HG03280 (cell line): Measurements from ENCODE around the gene LRRTM4.
"Not testable (repeated sequence)": the region's sequence is repeated elsewhere in the genome, so short reads cannot be mapped to it uniquely, and the experiment has no call there.

Experiments used
- ATAC-seq: cut with Tn5 transposase; IDR thresholded peaks from one replicate; pipeline ENCODE4 v1.9.1; 2021; ENCODE audit warnings: mild to moderate bottlenecking, moderate library complexity; ENCODE audit not compliant: unreplicated experiment

LRRTM4 gene

GRCh38 chr2:76928026-76928425 is 594.1 kb downstream of the LRRTM4 start:
- no peak for ATAC-seq

GRCh38 chr2:76921006-76921405 is 601.2 kb downstream of the LRRTM4 start:
- ATAC-seq = no peak

DNA sequence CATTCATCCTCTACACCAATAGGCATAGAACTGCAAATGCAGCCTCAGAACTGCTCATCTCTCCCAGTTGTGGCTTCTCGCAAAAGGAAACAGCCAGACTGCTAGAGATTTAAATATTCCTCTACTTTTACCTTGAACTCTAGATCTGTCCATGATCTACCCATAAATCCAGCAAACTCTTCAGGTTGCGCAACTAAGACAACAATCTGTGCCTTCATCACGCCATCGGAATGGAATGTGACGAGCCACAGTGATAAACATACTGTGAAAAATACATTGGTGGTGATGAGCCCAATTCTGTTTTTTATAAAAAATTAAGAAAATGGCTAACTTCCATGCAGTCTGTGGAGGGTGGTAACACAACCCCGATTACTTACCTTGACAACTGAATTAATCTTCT is 626.7 kb downstream of the LRRTM4 start:
- no peak for ATAC-seq

DNA sequence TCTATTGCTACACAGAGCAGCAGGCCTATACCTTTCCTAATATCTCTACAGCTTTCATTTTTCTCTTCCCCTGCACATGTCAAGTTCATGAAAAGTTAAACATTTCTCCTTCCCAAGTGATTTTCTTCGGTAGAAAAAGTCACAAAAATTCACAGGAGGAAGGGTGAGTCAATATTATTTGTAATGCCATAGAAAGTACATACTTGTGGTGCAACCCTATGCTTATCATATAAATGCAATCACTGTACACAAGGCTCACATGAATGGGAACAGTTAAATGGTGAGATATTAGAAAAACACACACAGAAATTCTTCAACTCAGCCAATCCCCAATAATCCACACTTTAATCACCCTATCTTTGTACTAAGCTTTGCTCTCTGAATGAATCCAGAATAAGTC is 651.6 kb downstream of the LRRTM4 start:
- no peak for ATAC-seq

DNA sequence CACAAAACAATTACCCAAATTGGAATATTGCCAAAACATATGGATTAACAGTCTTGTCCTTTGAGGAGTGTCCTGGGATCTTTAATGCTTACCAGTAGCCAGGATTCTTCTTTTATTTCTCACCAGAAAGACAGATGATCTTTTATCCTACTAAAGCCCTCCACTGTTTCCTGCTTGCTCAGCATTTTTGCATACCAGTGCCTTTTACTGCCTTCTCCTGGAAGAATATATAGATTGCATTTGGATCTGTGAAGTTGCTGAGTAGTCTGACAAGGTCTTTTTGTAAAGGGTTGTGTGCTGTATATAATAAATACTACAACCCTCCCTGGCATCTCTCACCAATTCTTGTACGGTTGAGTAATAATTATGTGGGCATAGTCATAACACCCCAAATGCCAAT is 652.2 kb downstream of the LRRTM4 start:
- no peak for ATAC-seq

DNA sequence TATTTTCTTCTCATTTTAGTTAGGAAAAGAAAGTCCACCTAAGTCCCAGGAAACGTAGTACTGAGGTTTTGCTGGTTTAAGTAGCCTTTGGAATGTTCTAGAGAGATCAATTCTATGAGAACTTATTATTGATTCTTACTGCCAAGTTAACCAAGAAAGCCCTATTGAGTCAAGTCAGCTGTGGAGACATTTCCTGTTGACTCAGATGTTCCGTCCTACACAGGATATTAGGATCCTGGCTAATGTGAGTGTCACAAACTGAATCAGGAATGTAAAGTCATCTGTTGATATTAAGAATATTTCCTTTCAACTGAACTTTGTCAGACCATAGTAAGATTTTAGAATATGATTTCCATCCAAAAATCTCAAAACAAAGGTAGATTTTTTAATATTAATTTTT is 654.3 kb downstream of the LRRTM4 start:
- ATAC-seq = no peak

- no peak for ATAC-seq
Measured at GRCh38 chr2:76866464-76866863, 655.7 kb downstream of the LRRTM4 start.

- ATAC-seq = no peak
Measured at GRCh38 chr2:76862901-76863300, 659.3 kb downstream of the LRRTM4 start.

GRCh38 chr2:76861708-76862107 is 660.5 kb downstream of the LRRTM4 start:
- no peak for ATAC-seq

GRCh38 chr2:76851000-76851399 is 671.2 kb downstream of the LRRTM4 start:
- no peak for ATAC-seq

- no peak for ATAC-seq
Measured at GRCh38 chr2:76849086-76849485, 673.1 kb downstream of the LRRTM4 start.

- ATAC-seq = no peak
Measured at GRCh38 chr2:76839826-76840225, 682.4 kb downstream of the LRRTM4 start.

- ATAC-seq = no peak
Measured at GRCh38 chr2:76829374-76830234, 692.6 kb downstream of the LRRTM4 start.

DNA sequence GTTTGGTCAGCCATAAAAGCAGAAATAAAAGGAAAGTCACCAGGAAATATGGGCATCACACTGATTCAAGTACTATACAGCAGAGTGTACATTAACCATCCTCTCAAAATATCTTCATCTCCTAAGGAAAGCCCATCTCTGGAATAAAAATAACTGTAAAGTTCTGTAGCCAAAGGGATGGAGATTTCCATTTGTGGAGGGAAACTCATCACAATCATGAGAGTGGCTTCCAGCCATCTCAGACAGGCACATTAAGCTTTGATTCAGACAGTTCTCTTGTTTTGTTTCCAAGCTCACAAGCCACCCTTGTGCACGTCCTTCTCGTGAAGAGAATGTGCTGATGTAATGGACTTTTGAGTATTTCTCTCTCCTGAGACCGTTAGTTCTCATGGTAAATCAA is 695.5 kb downstream of the LRRTM4 start:
- ATAC-seq = no peak

DNA sequence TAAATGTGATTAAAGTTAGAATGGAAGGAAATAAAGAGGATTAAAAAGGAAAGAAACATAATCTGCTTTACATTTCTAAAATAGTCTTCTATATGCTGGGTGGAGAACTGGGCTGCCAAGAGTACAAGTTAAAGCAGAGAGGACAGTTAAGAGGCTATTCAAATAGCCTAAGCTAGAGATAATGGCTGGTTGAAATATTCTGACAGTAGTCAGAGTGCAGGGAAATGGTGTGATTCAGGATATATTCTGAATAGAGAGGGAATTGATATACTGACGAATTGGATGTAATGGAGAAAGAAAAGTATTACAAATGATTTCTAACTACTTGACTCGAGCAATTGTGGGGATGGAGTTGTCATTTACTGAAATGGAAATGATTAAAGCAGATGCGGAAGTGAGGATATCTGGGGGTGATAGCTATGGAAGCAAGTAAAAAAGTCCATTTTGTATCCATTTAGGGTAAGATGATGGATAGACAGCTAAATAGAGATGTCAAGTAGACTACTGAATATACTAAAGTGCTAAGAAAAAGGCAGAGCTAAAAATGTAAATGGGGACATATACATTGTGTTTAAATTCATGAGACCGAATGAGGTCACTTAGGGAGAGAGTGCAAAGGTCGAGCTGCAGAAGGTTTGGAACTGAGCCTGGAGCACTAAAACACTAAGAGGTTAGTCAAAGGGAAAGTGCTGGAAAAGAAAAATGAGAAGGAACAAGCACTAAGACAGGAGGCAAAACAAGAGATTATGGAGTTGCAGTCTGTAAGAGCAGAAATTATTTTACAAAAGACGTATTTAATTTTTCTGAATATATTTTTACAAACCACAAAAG is 696.8 kb downstream of the LRRTM4 start:
- no peak for ATAC-seq

GRCh38 chr2:76821731-76822130 is 700.4 kb downstream of the LRRTM4 start:
- no peak for ATAC-seq

DNA sequence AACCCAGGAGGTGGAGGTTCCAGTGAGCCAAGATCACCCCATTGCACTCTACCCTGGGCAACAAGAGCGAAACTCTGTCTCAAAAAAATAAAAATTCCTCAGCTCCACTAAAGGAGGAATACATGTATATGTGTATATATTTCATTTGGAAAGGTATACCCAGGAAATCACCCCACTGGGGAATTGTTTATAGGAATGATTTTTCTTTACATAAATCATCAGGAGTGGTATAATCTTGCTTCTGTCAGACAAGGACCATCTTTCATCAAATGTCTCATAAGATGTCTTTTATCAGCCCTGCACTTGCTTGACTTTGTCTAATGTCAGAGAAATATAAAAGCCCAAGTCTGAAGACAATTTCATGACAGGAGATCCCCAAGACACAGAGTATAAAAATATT is 709.1 kb downstream of the LRRTM4 start:
- ATAC-seq = no peak

DNA sequence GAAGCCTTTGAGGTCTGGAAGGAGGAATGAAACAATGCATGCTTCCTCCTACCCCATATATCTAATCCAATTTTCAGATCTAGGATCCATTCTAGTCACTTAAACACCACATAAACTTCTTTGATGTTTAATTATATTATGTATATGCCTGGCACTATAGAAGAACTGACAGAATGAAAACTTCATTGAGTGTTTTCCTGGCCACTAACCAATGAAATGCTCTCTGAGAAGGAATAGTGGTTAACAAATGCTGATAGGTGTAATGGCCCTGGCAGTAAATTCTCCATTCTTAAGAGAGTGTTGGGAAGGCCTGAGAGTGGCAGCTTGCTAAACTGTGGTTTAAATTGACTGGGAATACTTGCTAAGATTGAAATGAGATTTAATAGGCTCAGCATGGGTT is 710.0 kb downstream of the LRRTM4 start:
- ATAC-seq = no peak

DNA sequence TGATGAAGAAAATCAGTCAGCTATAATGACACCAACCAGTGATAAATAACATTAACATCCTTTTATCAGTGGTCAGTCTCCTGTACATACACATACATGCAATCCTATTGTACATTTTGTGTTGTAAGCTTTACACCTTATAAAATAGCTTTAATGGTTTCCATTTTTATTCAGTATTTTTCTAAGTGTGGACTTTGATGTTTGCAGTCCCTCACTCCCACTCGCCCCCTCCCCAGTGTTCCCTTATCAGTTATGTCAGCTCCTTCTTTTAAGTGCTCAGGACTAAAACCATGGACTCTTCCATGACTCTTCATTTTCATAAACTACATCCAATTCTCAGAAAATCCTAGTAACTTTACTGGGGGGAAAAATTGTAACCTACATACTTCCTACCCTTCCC is 713.0 kb downstream of the LRRTM4 start:
- ATAC-seq = no peak

- ATAC-seq = no peak
Measured at GRCh38 chr2:76808732-76809131, 713.4 kb downstream of the LRRTM4 start.

DNA sequence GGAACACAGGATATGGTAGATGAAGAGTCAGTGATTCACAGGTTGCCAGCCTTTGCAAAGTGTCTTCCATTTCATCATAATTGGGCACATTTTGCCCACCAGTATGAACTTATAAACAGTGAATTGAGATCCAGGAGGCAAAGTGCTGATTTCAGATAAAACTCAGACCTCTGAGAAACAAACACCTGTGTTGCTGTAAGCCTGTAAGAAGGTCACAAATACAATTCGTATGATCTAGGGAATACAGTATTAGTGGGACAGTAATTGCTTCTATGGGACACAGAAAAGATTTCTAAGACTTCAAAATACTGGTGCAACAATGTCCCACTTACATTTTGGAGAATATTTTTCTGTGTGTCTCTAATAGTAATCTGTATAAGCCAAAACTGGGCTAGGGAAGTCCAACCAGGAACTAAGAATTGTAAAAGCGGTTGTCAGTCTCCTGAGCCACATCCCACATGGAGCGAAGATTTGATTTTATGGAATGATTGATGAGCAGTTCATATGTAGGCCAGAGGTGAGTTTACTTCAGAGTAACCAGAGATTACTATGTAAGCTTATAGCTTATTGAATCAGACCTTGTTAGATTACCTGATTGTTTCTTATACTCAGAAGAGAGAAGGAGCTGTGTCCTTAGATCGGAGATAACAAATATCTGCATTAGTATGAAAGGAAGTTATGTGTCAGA is 728.4 kb downstream of the LRRTM4 start:
- no peak for ATAC-seq

GRCh38 chr2:76781313-76781712 is 740.9 kb downstream of the LRRTM4 start:
- ATAC-seq = not testable (repeated sequence)
